GM10266 (cell line): ENCODE measurements around the gene IGSF3.
"Not testable (repeated sequence)": the region's sequence is repeated elsewhere in the genome, so short reads cannot be mapped to it uniquely, and the experiment has no call there.

Source experiments
- DNase-seq: peaks from one replicate; pipeline ENCODE4 v3.0.0; 2012; ENCODE audit errors: extremely low spot score
- CTCF ChIP-seq: IDR thresholded peaks from 2 replicates; pipeline ENCODE4 v1.5.1; 2012; ENCODE audit warnings: mild to moderate bottlenecking, low read depth; ENCODE audit not compliant: control insufficient read depth, insufficient read depth; ENCODE audit errors: missing control alignments

Gene IGSF3

GRCh38 chr1:116568662-116569380 lies 98.7 kb downstream of the IGSF3 start:
- DNase-seq = no peak
- no peak for TF ChIP-seq CTCF

GRCh38 chr1:116567790-116568661 lies 99.5 kb downstream of the IGSF3 start:
- DNase-seq = no peak

GRCh38 chr1:116565222-116565621 lies 102.3 kb downstream of the IGSF3 start:
- DNase-seq = no peak
- no peak for TF ChIP-seq CTCF

More at GRCh38 chr1:116567790-116568661, 99.5 kb downstream of the IGSF3 start:
- TF ChIP-seq CTCF = no peak

- no peak for TF ChIP-seq CTCF
- DNase-seq = no peak
Observed at GRCh38 chr1:116564426-116564825, 103.1 kb downstream of the IGSF3 start.

GRCh38 chr1:116562465-116562864 lies 105.1 kb downstream of the IGSF3 start:
- not testable (repeated sequence) for DNase-seq

GRCh38 chr1:116561563-116561962 lies 106.0 kb downstream of the IGSF3 start:
- no peak for TF ChIP-seq CTCF
- no peak for DNase-seq

DNA sequence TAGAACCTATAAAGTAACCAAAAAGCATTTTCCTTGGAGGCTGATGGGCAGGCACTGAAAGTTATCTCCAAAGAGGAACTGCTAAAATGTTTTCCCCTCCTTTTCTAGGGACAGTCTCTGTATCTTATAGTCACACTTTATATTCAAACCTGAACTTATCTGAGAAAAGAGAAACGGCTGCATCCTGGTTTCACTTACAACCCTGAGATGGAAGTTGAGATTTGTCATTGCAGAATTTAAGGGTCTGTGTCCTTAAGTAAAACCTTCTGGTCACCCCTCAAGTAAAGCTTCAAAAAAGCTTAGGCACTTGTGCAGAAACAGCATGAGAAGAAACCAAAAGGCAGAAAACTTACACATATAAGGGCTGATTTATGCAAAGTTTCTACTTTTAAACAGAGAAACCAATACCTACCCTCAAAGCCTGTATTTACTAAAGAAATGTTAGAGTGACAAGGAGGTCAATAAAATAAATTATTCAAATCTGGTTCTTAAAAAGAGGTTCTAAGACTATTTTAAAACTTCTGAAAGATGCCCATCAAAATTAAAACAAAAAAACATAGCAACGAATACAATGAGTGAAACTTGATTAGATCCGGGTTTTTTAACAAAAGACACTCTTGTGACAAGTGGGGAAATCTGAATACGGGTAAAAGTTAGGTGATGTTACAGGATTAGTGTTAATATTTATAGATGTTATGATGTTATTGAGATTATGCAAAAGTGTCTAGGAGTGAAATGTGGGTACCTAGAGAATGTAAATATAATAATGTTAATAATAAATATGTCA lies 106.6 kb downstream of the IGSF3 start:
- no peak for TF ChIP-seq CTCF
- no peak for DNase-seq
